Astrocyte (in vitro differentiated cells and primary cell): ENCODE measurements around the gene KMT5C. TPM values are rescaled to one million over a fixed set of nuclear protein-coding genes. Genes with fewer than 3 reads are reported as not detected.

ENCODE experiments used
- DNase-seq: peaks from one replicate; pipeline ENCODE4 v3.0.0-alpha.2; 2010; ENCODE audit warnings: low read depth
- FAIRE-seq: peaks from 2 replicates; lab custom pipeline; 2011; peaks lifted over from hg19 to GRCh38; lab: Jason Lieb, UNC
- H2AFZ ChIP-seq: 2 replicates; pipeline ENCODE4 v1.6.0; 2012; ENCODE audit warnings: low read depth, low read length, inconsistent platforms
- H3K27ac ChIP-seq: 2 replicates; pipeline ENCODE4 v1.5.1; 2011; ENCODE audit warnings: low read depth, low read length, inconsistent platforms
- H3K27me3 ChIP-seq: 2 replicates; pipeline ENCODE4 v1.6.0; 2011; ENCODE audit warnings: low read length, inconsistent platforms; ENCODE audit not compliant: insufficient read depth
- H3K36me3 ChIP-seq: 2 replicates; pipeline ENCODE4 v1.5.1; 2011; ENCODE audit warnings: low read length, inconsistent platforms; ENCODE audit not compliant: insufficient read depth
- H3K4me1 ChIP-seq: 2 replicates; pipeline ENCODE4 v1.5.1; 2011; ENCODE audit warnings: low read length, inconsistent platforms; ENCODE audit not compliant: insufficient read depth
- H3K4me2 ChIP-seq: 2 replicates; pipeline ENCODE4 v1.6.0; 2012; ENCODE audit warnings: low read length, inconsistent platforms
- H3K4me3 ChIP-seq: 2 replicates; pipeline ENCODE4 v1.5.1; 2011; ENCODE audit warnings: low read depth, mild to moderate bottlenecking, low read length, inconsistent platforms; ENCODE audit not compliant: insufficient read depth
- H3K79me2 ChIP-seq: 2 replicates; pipeline ENCODE4 v1.6.0; 2012; ENCODE audit warnings: mild to moderate bottlenecking, low read length, inconsistent platforms; ENCODE audit not compliant: insufficient read depth
- H3K9ac ChIP-seq: 2 replicates; pipeline ENCODE4 v1.6.0; 2012; ENCODE audit warnings: mild to moderate bottlenecking, low read length, inconsistent platforms
- H3K9me3 ChIP-seq: 2 replicates; pipeline ENCODE4 v1.5.1; 2012; ENCODE audit warnings: low read depth, mild to moderate bottlenecking, low read length, inconsistent platforms; ENCODE audit not compliant: insufficient read depth
- H4K20me1 ChIP-seq: 2 replicates; pipeline ENCODE4 v1.6.0; 2012; ENCODE audit warnings: low read length, inconsistent platforms; ENCODE audit not compliant: insufficient read depth
- H3K27ac Mint-ChIP-seq: one replicate; pipeline ENCODE4 v1.8.0; 2021; ENCODE audit warnings: mild to moderate bottlenecking, mixed read lengths; ENCODE audit not compliant: unreplicated experiment
- H3K27me3 Mint-ChIP-seq: one replicate; pipeline ENCODE4 v1.8.0; 2021; ENCODE audit warnings: low read depth, mixed read lengths; ENCODE audit not compliant: unreplicated experiment
- H3K36me3 Mint-ChIP-seq: one replicate; pipeline ENCODE4 v1.8.0; 2021; ENCODE audit warnings: low read depth, mixed read lengths; ENCODE audit not compliant: unreplicated experiment
- H3K4me1 Mint-ChIP-seq: one replicate; pipeline ENCODE4 v1.8.0; 2021; ENCODE audit warnings: low read depth, mixed read lengths; ENCODE audit not compliant: unreplicated experiment
- H3K4me3 Mint-ChIP-seq: one replicate; pipeline ENCODE4 v1.8.0; 2021; ENCODE audit warnings: mild to moderate bottlenecking, moderate library complexity, mixed read lengths; ENCODE audit not compliant: unreplicated experiment
- H3K9me3 Mint-ChIP-seq: one replicate; pipeline ENCODE4 v1.8.0; 2021; ENCODE audit warnings: mild to moderate bottlenecking, mixed read lengths; ENCODE audit not compliant: unreplicated experiment
- EZH2 ChIP-seq: IDR thresholded peaks from 2 replicates; pipeline ENCODE4 v1.6.1; 2012; ENCODE audit warnings: mild to moderate bottlenecking, low read length, inconsistent platforms; ENCODE audit not compliant: insufficient read depth
- total RNA-seq: library from RNA; stranded (reverse); gene quantifications from 2 replicates; pipeline ENCODE4 v1.2.1, GENCODE V29; 2021
- TF ChIP-seq, protein P1 (sequence below): IDR thresholded peaks from 2 replicates; pipeline ENCODE4 v1.5.1; 2011; ENCODE audit warnings: low read depth, mild to moderate bottlenecking, inconsistent platforms, low read length, moderate library complexity; ENCODE audit not compliant: insufficient read depth

The KMT5C gene
- total RNA-seq, 1 donor from 2014 or later = 14.6 TPM

- H3K4me1 ChIP-seq = no peaks in the 10 kb centered on the region
- no peak overlapping the region for H3K27ac ChIP-seq
- H3K9me3 Mint-ChIP-seq = no peaks in the 10 kb centered on the region
- H3K4me1 Mint-ChIP-seq = peaks cover 1% of the 10 kb centered on the region
- H3K36me3 Mint-ChIP-seq = no peaks in the 10 kb centered on the region
- H4K20me1 ChIP-seq = no peaks in the 10 kb centered on the region
- no peaks in the 10 kb centered on the region for H3K79me2 ChIP-seq
- H3K9ac ChIP-seq = no peak overlapping the region
- H3K27me3 ChIP-seq = no peaks in the 10 kb centered on the region
- H3K4me3 Mint-ChIP-seq = no peak overlapping the region
- FAIRE-seq (no peak), DNase-seq (no peak)
- H3K4me3 ChIP-seq = no peak overlapping the region
- no peaks in the 10 kb centered on the region for H3K36me3 ChIP-seq
- TF ChIP-seq, protein P1, sequence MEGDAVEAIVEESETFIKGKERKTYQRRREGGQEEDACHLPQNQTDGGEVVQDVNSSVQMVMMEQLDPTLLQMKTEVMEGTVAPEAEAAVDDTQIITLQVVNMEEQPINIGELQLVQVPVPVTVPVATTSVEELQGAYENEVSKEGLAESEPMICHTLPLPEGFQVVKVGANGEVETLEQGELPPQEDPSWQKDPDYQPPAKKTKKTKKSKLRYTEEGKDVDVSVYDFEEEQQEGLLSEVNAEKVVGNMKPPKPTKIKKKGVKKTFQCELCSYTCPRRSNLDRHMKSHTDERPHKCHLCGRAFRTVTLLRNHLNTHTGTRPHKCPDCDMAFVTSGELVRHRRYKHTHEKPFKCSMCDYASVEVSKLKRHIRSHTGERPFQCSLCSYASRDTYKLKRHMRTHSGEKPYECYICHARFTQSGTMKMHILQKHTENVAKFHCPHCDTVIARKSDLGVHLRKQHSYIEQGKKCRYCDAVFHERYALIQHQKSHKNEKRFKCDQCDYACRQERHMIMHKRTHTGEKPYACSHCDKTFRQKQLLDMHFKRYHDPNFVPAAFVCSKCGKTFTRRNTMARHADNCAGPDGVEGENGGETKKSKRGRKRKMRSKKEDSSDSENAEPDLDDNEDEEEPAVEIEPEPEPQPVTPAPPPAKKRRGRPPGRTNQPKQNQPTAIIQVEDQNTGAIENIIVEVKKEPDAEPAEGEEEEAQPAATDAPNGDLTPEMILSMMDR = no peak
- no peak for TF ChIP-seq EZH2
- H3K9me3 ChIP-seq = no peaks in the 10 kb centered on the region
- no peak overlapping the region for H2AFZ ChIP-seq
- no peak overlapping the region for H3K4me2 ChIP-seq
- peaks cover 22% of the 10 kb centered on the region for H3K27me3 Mint-ChIP-seq
- H3K27ac Mint-ChIP-seq = no peak overlapping the region
Observed at GRCh38 chr19:55320844-55321419, 18.7 kb upstream of the KMT5C start.

- H3K27me3 ChIP-seq = no peaks in the 10 kb centered on the region
- no peak overlapping the region for H3K9ac ChIP-seq
- H3K27ac ChIP-seq = no peak overlapping the region
- DNase-seq (no peak), FAIRE-seq (no peak)
- H3K9me3 Mint-ChIP-seq = no peaks in the 10 kb centered on the region
- H3K4me2 ChIP-seq = no peak overlapping the region
- H3K4me3 Mint-ChIP-seq = no peak overlapping the region
- H3K4me3 ChIP-seq = no peak overlapping the region
- H3K27ac Mint-ChIP-seq = peak overlapping the region; percentile 62
- H3K27me3 Mint-ChIP-seq = peaks cover 22% of the 10 kb centered on the region
- no peaks in the 10 kb centered on the region for H3K79me2 ChIP-seq
- peaks cover 1% of the 10 kb centered on the region for H3K4me1 Mint-ChIP-seq
- no peaks in the 10 kb centered on the region for H3K36me3 ChIP-seq
- H3K36me3 Mint-ChIP-seq = no peaks in the 10 kb centered on the region
- H4K20me1 ChIP-seq = no peaks in the 10 kb centered on the region
- no peak overlapping the region for H2AFZ ChIP-seq
- no peaks in the 10 kb centered on the region for H3K9me3 ChIP-seq
- no peaks in the 10 kb centered on the region for H3K4me1 ChIP-seq
- TF ChIP-seq, protein P1 = no peak
- no peak for TF ChIP-seq EZH2
Observed at GRCh38 chr19:55321466-55322137, 18.1 kb upstream of the KMT5C start.
